ENCODE measurements around the gene MINK1. TPM values are rescaled to one million over a fixed set of nuclear protein-coding genes. Genes with fewer than 3 reads are reported as not detected.

The MINK1 gene
- total RNA-seq, 6 donors from 2014 or later = 52.3 to 311 (median 136) TPM

DNA sequence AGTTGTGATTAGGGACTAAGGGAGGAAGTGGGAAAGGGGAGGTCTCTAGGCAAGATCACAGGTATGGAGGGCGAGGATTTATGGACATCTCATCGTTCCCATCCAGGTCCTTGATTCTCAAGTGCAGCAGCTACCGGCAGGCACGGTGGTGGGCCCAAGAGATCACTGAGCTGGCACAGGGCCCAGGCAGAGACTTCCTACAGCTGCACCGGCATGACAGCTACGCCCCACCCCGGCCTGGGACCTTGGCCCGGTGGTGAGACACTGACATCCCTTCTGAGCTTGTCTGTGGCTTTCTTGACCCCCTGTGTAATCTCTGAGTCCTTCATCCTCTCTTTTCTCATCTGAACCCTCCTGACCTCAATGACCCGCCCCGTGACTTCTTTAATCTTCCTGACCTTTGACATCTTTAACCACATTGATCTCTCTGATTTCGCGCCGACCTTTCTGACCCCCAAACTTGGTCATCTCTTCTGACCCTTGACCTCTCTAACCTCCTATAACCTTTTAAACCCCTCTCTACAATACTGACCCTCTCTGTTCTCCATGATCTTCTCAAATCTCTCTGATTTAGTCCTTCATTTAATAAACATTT is 22.3 kb upstream of the MINK1 start:
- Histone ChIP-seq H3K4me3 (no peak overlapping the region), H3K27ac (no peak overlapping the region), H3K27me3 (no peaks in the 10 kb centered on the region), H3K36me3 (peaks cover 0 to 22% (median 5%) of the 10 kb centered on the region in 4 donors), H3K4me1 (peaks cover 17 to 22% (median 20%) of the 10 kb centered on the region in 4 donors), H3K9me3 (no peaks in the 10 kb centered on the region)
- TF ChIP-seq POLR2A (IDR thresholded peaks at IDR 0.05) (no peak), POLR2AphosphoS5 (IDR thresholded peaks at IDR 0.05) (no peak), EP300 (IDR thresholded peaks at IDR 0.05) (no peak)
- TF ChIP-seq, protein P1, sequence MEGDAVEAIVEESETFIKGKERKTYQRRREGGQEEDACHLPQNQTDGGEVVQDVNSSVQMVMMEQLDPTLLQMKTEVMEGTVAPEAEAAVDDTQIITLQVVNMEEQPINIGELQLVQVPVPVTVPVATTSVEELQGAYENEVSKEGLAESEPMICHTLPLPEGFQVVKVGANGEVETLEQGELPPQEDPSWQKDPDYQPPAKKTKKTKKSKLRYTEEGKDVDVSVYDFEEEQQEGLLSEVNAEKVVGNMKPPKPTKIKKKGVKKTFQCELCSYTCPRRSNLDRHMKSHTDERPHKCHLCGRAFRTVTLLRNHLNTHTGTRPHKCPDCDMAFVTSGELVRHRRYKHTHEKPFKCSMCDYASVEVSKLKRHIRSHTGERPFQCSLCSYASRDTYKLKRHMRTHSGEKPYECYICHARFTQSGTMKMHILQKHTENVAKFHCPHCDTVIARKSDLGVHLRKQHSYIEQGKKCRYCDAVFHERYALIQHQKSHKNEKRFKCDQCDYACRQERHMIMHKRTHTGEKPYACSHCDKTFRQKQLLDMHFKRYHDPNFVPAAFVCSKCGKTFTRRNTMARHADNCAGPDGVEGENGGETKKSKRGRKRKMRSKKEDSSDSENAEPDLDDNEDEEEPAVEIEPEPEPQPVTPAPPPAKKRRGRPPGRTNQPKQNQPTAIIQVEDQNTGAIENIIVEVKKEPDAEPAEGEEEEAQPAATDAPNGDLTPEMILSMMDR (IDR thresholded peaks at IDR 0.05) = no peak
- ATAC-seq (ENCODE audit: low FRiP score in 2 of 2) (no peak), DNase-seq (no peak)
- WGBS, 2 donors = 61 to 67% methylated on average over 13 of the region's 13 CpGs

- ATAC-seq (ENCODE audit: low FRiP score in 2 of 2) (no peak), DNase-seq (no peak)
- Histone ChIP-seq H3K36me3 (peaks cover 0 to 27% (median 8%) of the 10 kb centered on the region in 4 donors), H3K4me1 (peaks cover 12 to 15% (median 15%) of the 10 kb centered on the region in 4 donors), H3K27ac (no peak overlapping the region), H3K4me3 (no peak overlapping the region), H3K27me3 (no peaks in the 10 kb centered on the region), H3K9me3 (no peaks in the 10 kb centered on the region)
- TF ChIP-seq EP300 (IDR thresholded peaks at IDR 0.05) (no peak), POLR2A (IDR thresholded peaks at IDR 0.05) (no peak), POLR2AphosphoS5 (IDR thresholded peaks at IDR 0.05) (no peak)
- TF ChIP-seq, protein P1 (IDR thresholded peaks at IDR 0.05) = no peak
- 94% methylated on average over 12 of the region's 12 CpGs for WGBS, 2 donors
Measured at GRCh38 chr17:4811471-4811870, 21.7 kb upstream of the MINK1 start.

GRCh38 chr17:4812690-4813089 is 20.4 kb upstream of the MINK1 start:
- TF ChIP-seq POLR2AphosphoS5 (IDR thresholded peaks at IDR 0.05) (no peak), POLR2A (IDR thresholded peaks at IDR 0.05) (no peak), EP300 (IDR thresholded peaks at IDR 0.05) (no peak)
- TF ChIP-seq, protein P1 (IDR thresholded peaks at IDR 0.05) = no peak
- whole genome bisulfite sequencing, 2 donors = 85 to 86% methylated on average over 7 of the region's 7 CpGs
- no peak overlapping the region for H3K4me3 ChIP-seq
- peaks cover 0 to 39% (median 17%) of the 10 kb centered on the region in 4 donors for H3K36me3 ChIP-seq
- H3K27me3 ChIP-seq = no peaks in the 10 kb centered on the region
- no peaks in the 10 kb centered on the region for H3K9me3 ChIP-seq
- no peak for ATAC-seq (ENCODE audit: low FRiP score in 2 of 2)
- no peak for DNase-seq
- H3K27ac ChIP-seq = no peak overlapping the region
- H3K4me1 ChIP-seq = peaks cover 9 to 10% (median 9%) of the 10 kb centered on the region in 4 donors

DNA sequence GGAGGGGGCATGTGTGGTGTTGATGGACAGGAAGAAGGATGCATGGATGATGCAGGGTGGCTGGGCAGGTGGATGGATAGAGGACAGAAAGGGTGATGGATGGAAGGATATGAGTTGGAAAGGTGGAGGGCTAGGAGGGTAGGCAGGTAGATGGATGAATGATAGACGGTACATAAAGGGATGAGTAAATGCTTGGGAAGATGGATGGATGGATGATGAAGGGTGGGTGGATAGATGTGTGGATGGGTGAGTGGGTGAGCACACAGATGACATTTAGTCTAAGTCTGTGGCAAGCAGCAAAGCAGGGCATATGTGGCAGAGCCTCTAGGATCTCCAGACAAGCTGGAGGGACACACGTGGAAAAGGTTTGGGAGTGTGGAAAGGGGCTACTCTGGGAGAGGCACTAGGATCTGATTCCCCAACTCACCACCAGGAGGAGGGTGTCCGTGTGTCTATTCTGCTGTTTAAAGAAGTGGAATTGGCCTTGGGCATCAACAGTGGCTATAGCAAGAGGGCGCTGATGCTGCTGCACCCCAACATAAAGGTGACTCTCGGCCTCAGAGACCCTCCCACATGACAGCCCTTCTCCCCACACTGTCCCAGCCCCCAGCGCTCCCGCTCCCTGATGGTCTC is 18.0 kb upstream of the MINK1 start:
- peaks cover 0 to 52% (median 21%) of the 10 kb centered on the region in 4 donors for H3K36me3 ChIP-seq
- H3K4me1 ChIP-seq = no peaks in the 10 kb centered on the region
- no peaks in the 10 kb centered on the region for H3K9me3 ChIP-seq
- ATAC-seq (ENCODE audit: low FRiP score in 2 of 2) = no peak
- no peak overlapping the region for H3K27ac ChIP-seq
- no peaks in the 10 kb centered on the region for H3K27me3 ChIP-seq
- TF ChIP-seq POLR2AphosphoS5 (IDR thresholded peaks at IDR 0.05) (no peak), EP300 (IDR thresholded peaks at IDR 0.05) (no peak), POLR2A (IDR thresholded peaks at IDR 0.05) (no peak)
- TF ChIP-seq, protein P1 (IDR thresholded peaks at IDR 0.05) = no peak
- no peak for DNase-seq
- H3K4me3 ChIP-seq = no peak overlapping the region
- WGBS, 2 donors = 81 to 86% methylated on average over 7 of the region's 7 CpGs
